IMR-90 (cell line): ENCODE measurements around the gene POLR1H. TPM values are rescaled to one million over a fixed set of nuclear protein-coding genes. Genes with fewer than 3 reads are reported as not detected.

ENCODE experiments used
- ATAC-seq: fragments of 200-7000 bp; cut with Tn5 transposase; 2 replicates; pipeline ENCODE4 v1.9.1; 2020; ENCODE audit warnings: low read depth, mild to moderate bottlenecking, moderate library complexity
- BruUV-seq: library from RNA; stranded (reverse); fragments of 400-500 nt; replicated peaks from 2 replicates; lab custom pipeline; 2021; lab: Mats Ljungman, UMichigan
- CTCF ChIA-PET: fragments of 300-600 bp; formaldehyde crosslinking; extraction: SDS; loops from one replicate; lab custom pipeline; 2021; ENCODE audit warnings: antibody characterized with exemption; lab: Yijun Ruan, JAX
- POLR2A ChIA-PET: fragments of 300-600 bp; sonication (Branson Sonifier 250); formaldehyde crosslinking; loops from one replicate; lab custom pipeline; 2022; ENCODE audit warnings: antibody characterized with exemption; ENCODE audit not compliant: unreplicated experiment; lab: Charles Lee
- DNase-seq: peaks from one replicate; pipeline ENCODE4 v3.0.0; 2013
- H2AFZ ChIP-seq: replicated peaks from 2 replicates; pipeline ENCODE3; 2013; ENCODE audit warnings: low read length, mild to moderate bottlenecking; ENCODE audit not compliant: poor library complexity
- H2AK5ac ChIP-seq: 2 replicates; pipeline ENCODE4 v1.6.1; 2013; ENCODE audit warnings: low read depth, low read length, inconsistent platforms
- H2AK9ac ChIP-seq: replicated peaks from 2 replicates; pipeline ENCODE3; 2013; ENCODE audit warnings: mild to moderate bottlenecking, low read depth, low read length, moderate library complexity; ENCODE audit not compliant: poor library complexity
- H2BK120ac ChIP-seq: 2 replicates; pipeline ENCODE4 v1.6.1; 2013; ENCODE audit warnings: low read depth, low read length, inconsistent platforms
- H2BK15ac ChIP-seq: 3 replicates; pipeline ENCODE4 v1.6.1; 2013; ENCODE audit warnings: low read depth, low read length, inconsistent platforms
- H2BK20ac ChIP-seq: 2 replicates; pipeline ENCODE4 v1.6.1; 2013; ENCODE audit warnings: low read depth, mild to moderate bottlenecking, inconsistent platforms, low read length, moderate library complexity
- H2BK5ac ChIP-seq: 2 replicates; pipeline ENCODE4 v1.6.1; 2013; ENCODE audit warnings: mild to moderate bottlenecking, low read depth, low read length, inconsistent platforms; ENCODE audit not compliant: poor library complexity, severe bottlenecking
- H3K14ac ChIP-seq: replicated peaks from 2 replicates; pipeline ENCODE4 v1.6.1; 2013; ENCODE audit warnings: low read depth, low read length, inconsistent platforms
- H3K18ac ChIP-seq: 2 replicates; pipeline ENCODE4 v1.6.1; 2013; ENCODE audit warnings: low read depth, low read length, control low read depth
- H3K23ac ChIP-seq: 2 replicates; pipeline ENCODE4 v1.6.1; 2013; ENCODE audit warnings: low read depth, low read length, inconsistent platforms
- H3K27ac ChIP-seq: 2 replicates; pipeline ENCODE4 v1.5.1; 2013; ENCODE audit warnings: mild to moderate bottlenecking, control low read depth, low read length; ENCODE audit not compliant: insufficient read depth
- H3K27me3 ChIP-seq: 2 replicates; pipeline ENCODE4 v1.6.1; 2013; ENCODE audit warnings: low read length; ENCODE audit not compliant: control insufficient read depth, insufficient read depth
- H3K36me3 ChIP-seq: 2 replicates; pipeline ENCODE4 v1.6.1; 2013; ENCODE audit warnings: low read length, mixed read lengths; ENCODE audit not compliant: control insufficient read depth, insufficient read depth
- H3K4ac ChIP-seq: 2 replicates; pipeline ENCODE4 v1.6.1; 2013; ENCODE audit warnings: low read depth, low read length, inconsistent platforms
- H3K4me1 ChIP-seq: 2 replicates; pipeline ENCODE4 v1.6.1; 2013; ENCODE audit warnings: low read length, mixed read lengths; ENCODE audit not compliant: control insufficient read depth, insufficient read depth
- H3K4me2 ChIP-seq: 2 replicates; pipeline ENCODE4 v1.6.1; 2013; ENCODE audit warnings: low read depth, mild to moderate bottlenecking, control low read depth, low read length, moderate library complexity
- H3K4me3 ChIP-seq: 2 replicates; pipeline ENCODE4 v1.5.1; 2013; ENCODE audit warnings: low read depth, mild to moderate bottlenecking, control low read depth, low read length, moderate library complexity; ENCODE audit not compliant: insufficient read depth
- H3K56ac ChIP-seq: 2 replicates; pipeline ENCODE4 v1.6.1; 2013; ENCODE audit warnings: low read length, inconsistent platforms; ENCODE audit not compliant: insufficient read depth; ENCODE audit errors: extremely low read depth
- H3K79me1 ChIP-seq, 2 experiments: 2 replicates each; pipeline ENCODE4 v1.6.1; 2013; ENCODE audit warnings: low read length in 2 of 2, inconsistent platforms in 1 of 2, low read depth in 1 of 2
- H3K9ac ChIP-seq: 2 replicates; pipeline ENCODE4 v1.6.1; 2013; ENCODE audit warnings: low read depth, low read length, control low read depth
- H3K9me1 ChIP-seq: 2 replicates; pipeline ENCODE4 v1.6.1; 2013; ENCODE audit warnings: low read length, inconsistent platforms; ENCODE audit not compliant: insufficient read depth
- H3K9me3 ChIP-seq: 2 replicates; pipeline ENCODE4 v1.6.1; 2013; ENCODE audit warnings: low read length; ENCODE audit not compliant: control insufficient read depth, insufficient read depth
- H4K20me1 ChIP-seq: 2 replicates; pipeline ENCODE4 v1.6.1; 2013; ENCODE audit warnings: low read length, inconsistent platforms; ENCODE audit not compliant: insufficient read depth
- H4K5ac ChIP-seq: 2 replicates; pipeline ENCODE4 v1.6.1; 2013; ENCODE audit warnings: mild to moderate bottlenecking, low read depth, low read length, control low read depth
- H4K8ac ChIP-seq, 2 experiments: 2 replicates each; pipeline ENCODE4 v1.6.1; 2013; ENCODE audit warnings: low read depth in 2 of 2, low read length in 2 of 2, control low read depth in 1 of 2, inconsistent platforms in 1 of 2
- H4K91ac ChIP-seq: 2 replicates; pipeline ENCODE4 v1.6.1; 2013; ENCODE audit warnings: low read depth, low read length, inconsistent platforms; ENCODE audit not compliant: insufficient read depth
- CEBPB ChIP-seq: IDR thresholded peaks from 2 replicates; pipeline ENCODE4 v1.6.1; 2012; ENCODE audit warnings: low read depth, low read length, improper control_type of control experiment
- CHD1 ChIP-seq: IDR thresholded peaks from 2 replicates; pipeline ENCODE4 v1.6.1; 2012; ENCODE audit warnings: low read depth, low read length, improper control_type of control experiment
- FOS ChIP-seq: fragments of 150-350 bp; IDR thresholded peaks from 2 replicates; pipeline ENCODE4 v1.6.1; 2016; ENCODE audit warnings: low read depth, low read length
- MAZ ChIP-seq: IDR thresholded peaks from 2 replicates; pipeline ENCODE4 v1.6.1; 2012; ENCODE audit warnings: low read depth, mild to moderate bottlenecking, low read length, improper control_type of control experiment, moderate library complexity, borderline replicate concordance
- NFE2L2 ChIP-seq: fragments of 150-350 bp; IDR thresholded peaks from 2 replicates; pipeline ENCODE4 v1.6.1; 2016; ENCODE audit warnings: low read depth, mild to moderate bottlenecking, low read length
- POLR2A ChIP-seq: IDR thresholded peaks from 2 replicates; pipeline ENCODE4 v1.6.1; 2012; ENCODE audit warnings: mild to moderate bottlenecking, low read depth, low read length
- RAD21 ChIP-seq: IDR thresholded peaks from 2 replicates; pipeline ENCODE4 v1.6.1; 2012; ENCODE audit warnings: low read length, improper control_type of control experiment
- RFX5 ChIP-seq: IDR thresholded peaks from 2 replicates; pipeline ENCODE4 v1.8.0; 2012; ENCODE audit warnings: low read depth, mild to moderate bottlenecking, low read length, moderate library complexity
- SMC3 ChIP-seq: fragments of 150-350 bp; IDR thresholded peaks from 2 replicates; pipeline ENCODE4 v1.6.1; 2016; ENCODE audit warnings: low read depth, mild to moderate bottlenecking, antibody characterized with exemption, low read length, moderate library complexity
- WGBS, 2 experiments: methylation state at CpG; one replicate each; pipeline versions ENCODE4 v1.1.5 to v1.1.7; 2013; ENCODE audit warnings: missing lambda C conversion rate in 2 of 2; ENCODE audit not compliant: insufficient read length in 1 of 2; ENCODE audit errors: extremely low coverage in 2 of 2; 5-methylcytosine and 5-hydroxymethylcytosine counted together
- dilution Hi-C: fragments of 300-500 bp; cut with HindIII; formaldehyde crosslinking; loops from one replicate; pipeline ENCODE4 v1.14.3; 2018; ENCODE audit warnings: low sequenced_read_pairs; ENCODE audit not compliant: unreplicated experiment
- in situ Hi-C: fragments of 300-500 bp; cut with MboI; formaldehyde crosslinking; loops from 3 replicates; pipeline ENCODE4 v1.14.3; 2019; ENCODE audit warnings: low sequenced_read_pairs, inconsistent platforms, mixed read lengths
- intact Hi-C: fragments of 100-400 bp; cut with micrococcal nuclease; formaldehyde crosslinking; loops from 2 replicates; pipeline ENCODE4 v1.10.0; 2022
- polyA plus RNA-seq, 3 experiments: library from polyadenylated mRNA; depleted of rRNA; stranded (reverse); fragments of >200 nt; gene quantifications; 2 replicates each; pipeline ENCODE4 v1.2.3, GENCODE V29; 2012; ENCODE audit warnings: low replicate concordance in 1 of 3
- total RNA-seq: library from RNA; depleted of rRNA; stranded (reverse); fragments of >200 nt; gene quantifications from 2 replicates; pipeline ENCODE4 v1.2.3, GENCODE V29; 2012
- TF ChIP-seq, protein P1 (sequence below): conservative IDR thresholded peaks from 2 replicates; pipeline ENCODE4 v1.5.1; 2012; ENCODE audit warnings: mild to moderate bottlenecking, low read depth, low read length, improper control_type of control experiment
- TF ChIP-seq, protein P2 (sequence below): fragments of 150-350 bp; IDR thresholded peaks from 2 replicates; pipeline ENCODE4 v1.6.1; 2017; ENCODE audit warnings: mild to moderate bottlenecking, antibody characterized with exemption, low read length, low read depth
- TF ChIP-seq, protein P3 (sequence below): fragments of 150-350 bp; IDR thresholded peaks from 2 replicates; pipeline ENCODE4 v1.6.1; 2016; ENCODE audit warnings: low read depth, mild to moderate bottlenecking, low read length, moderate library complexity, borderline replicate concordance

POLR1H gene
- total and polyA plus RNA-seq, 2 of the 4 experiments (the other 2 are of a cell fraction), result 24.6 to 34.6 TPM

DNA sequence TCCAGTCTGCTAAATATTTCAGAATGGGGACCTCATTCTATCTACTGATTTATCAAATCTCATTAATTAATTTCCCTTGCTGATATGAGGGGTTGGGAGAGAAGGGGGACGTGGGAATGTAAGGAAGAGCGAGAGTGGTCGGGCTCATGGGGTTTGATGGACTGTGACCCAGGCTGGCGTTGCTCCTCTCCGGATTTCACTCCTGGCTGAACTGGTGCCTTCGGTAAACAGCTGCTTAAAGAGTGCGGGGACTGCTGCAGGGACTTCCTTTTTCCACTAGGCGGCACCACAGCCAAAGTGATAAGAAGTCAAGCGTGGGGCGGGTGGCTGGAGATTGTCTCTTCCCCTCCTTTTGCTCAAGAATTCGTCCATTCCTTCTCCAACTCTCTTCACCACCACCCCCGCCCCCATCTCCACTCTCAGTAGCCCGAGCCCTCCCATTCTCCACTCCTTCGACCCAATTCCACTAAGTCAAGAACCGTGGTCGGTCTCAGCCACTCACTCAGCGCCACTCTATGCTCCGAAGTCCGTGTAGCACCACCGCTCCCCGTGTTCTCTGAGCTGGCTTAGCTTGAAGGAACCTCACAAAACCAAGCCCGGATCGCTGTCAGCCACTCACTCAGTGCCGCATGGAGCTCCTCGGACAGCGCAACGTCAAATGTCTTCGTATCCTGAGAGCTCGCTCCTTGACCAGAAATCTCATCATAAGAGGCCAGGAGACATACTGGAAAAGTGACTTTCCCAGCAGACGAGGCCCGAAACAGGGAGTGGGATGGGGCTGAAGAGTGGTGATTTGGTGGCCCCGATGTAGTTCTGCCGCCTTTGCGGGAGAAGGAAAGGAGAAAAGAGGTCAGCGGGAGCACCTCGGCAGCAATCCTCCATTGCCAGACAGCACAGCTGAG is 42.2 kb downstream of the POLR1H start:
- in situ Hi-C loops, result no loop called here
- TF ChIP-seq CHD1 (no peak), RAD21 (peak; percentile 85), FOS (no peak), RFX5 (no peak), MAZ (peak; percentile 67), SMC3 (peak; percentile 53), NFE2L2 (no peak), POLR2A (peak; percentile 42; the same call in 1 of the 2 replicates), CEBPB (no peak)
- TF ChIP-seq, protein P1, sequence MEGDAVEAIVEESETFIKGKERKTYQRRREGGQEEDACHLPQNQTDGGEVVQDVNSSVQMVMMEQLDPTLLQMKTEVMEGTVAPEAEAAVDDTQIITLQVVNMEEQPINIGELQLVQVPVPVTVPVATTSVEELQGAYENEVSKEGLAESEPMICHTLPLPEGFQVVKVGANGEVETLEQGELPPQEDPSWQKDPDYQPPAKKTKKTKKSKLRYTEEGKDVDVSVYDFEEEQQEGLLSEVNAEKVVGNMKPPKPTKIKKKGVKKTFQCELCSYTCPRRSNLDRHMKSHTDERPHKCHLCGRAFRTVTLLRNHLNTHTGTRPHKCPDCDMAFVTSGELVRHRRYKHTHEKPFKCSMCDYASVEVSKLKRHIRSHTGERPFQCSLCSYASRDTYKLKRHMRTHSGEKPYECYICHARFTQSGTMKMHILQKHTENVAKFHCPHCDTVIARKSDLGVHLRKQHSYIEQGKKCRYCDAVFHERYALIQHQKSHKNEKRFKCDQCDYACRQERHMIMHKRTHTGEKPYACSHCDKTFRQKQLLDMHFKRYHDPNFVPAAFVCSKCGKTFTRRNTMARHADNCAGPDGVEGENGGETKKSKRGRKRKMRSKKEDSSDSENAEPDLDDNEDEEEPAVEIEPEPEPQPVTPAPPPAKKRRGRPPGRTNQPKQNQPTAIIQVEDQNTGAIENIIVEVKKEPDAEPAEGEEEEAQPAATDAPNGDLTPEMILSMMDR, result peak; percentile 94
- TF ChIP-seq, protein P2, sequence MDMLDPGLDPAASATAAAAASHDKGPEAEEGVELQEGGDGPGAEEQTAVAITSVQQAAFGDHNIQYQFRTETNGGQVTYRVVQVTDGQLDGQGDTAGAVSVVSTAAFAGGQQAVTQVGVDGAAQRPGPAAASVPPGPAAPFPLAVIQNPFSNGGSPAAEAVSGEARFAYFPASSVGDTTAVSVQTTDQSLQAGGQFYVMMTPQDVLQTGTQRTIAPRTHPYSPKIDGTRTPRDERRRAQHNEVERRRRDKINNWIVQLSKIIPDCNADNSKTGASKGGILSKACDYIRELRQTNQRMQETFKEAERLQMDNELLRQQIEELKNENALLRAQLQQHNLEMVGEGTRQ, result no peak
- TF ChIP-seq, protein P3, sequence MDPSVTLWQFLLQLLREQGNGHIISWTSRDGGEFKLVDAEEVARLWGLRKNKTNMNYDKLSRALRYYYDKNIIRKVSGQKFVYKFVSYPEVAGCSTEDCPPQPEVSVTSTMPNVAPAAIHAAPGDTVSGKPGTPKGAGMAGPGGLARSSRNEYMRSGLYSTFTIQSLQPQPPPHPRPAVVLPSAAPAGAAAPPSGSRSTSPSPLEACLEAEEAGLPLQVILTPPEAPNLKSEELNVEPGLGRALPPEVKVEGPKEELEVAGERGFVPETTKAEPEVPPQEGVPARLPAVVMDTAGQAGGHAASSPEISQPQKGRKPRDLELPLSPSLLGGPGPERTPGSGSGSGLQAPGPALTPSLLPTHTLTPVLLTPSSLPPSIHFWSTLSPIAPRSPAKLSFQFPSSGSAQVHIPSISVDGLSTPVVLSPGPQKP, result no peak
- no TSS peak for BruUV-seq
- Histone ChIP-seq H4K8ac (peak overlapping the region; percentile 71 to 73; a peak in 3 of 4 replicates), H2AK9ac (peak overlapping the region; percentile 39), H3K9me1 (no peaks in the 10 kb centered on the region; the same call in 1 of the 2 replicates), H2AK5ac (no peak overlapping the region), H3K56ac (no peak overlapping the region), H3K4me1 (peaks cover 6% of the 10 kb centered on the region), H4K5ac (no peak overlapping the region), H3K14ac (peak overlapping the region; percentile 30), H3K4me2 (peak overlapping the region; percentile 62), H3K23ac (peak overlapping the region; percentile 58), H3K4me3 (peak overlapping the region; percentile 30), H3K79me1 (no peaks in the 10 kb centered on the region), H3K9ac (peak overlapping the region; percentile 0; the same call in 1 of the 2 replicates), H4K20me1 (no peaks in the 10 kb centered on the region), H2BK120ac (no peak overlapping the region; the same call in 1 of the 2 replicates), H3K27ac (no peak overlapping the region), H3K4ac (peak overlapping the region; percentile 8; the same call in 1 of the 2 replicates), H2BK15ac (no peak overlapping the region), H4K91ac (no peak overlapping the region), H3K18ac (no peak overlapping the region), H2AFZ (peak overlapping the region; percentile 92), H2BK20ac (no peak overlapping the region), H3K27me3 (peaks cover 51% of the 10 kb centered on the region), H3K9me3 (peaks cover 2% of the 10 kb centered on the region; the same call in 1 of the 2 replicates), H2BK5ac (no peak overlapping the region), H3K36me3 (no peaks in the 10 kb centered on the region)
- DNase-seq (peak; percentile 80), ATAC-seq (peak; percentile 77)
- 3% methylated on average over 20 of the region's 36 CpGs; no CpG with 5 or more reads in 1 of the 2 experiments for WGBS, 2 experiments
- intact Hi-C loops, result loop anchor here (1.0 to 5.0 kb wide), 5 partner anchors 28 to 255 kb away; partner anchors contain the start of gene PPP1R11
- dilution Hi-C loops, result no loop called here
- POLR2A ChIA-PET, result no interaction called here
- CTCF ChIA-PET, result interaction anchor here (0.6 to 3.0 kb wide), 10 partner anchors 16 to 1064 kb away, joined by 3 to 54 read pairs (median 4); partner anchors contain the start of gene PPP1R11
